Mucosa of descending colon (tissue), 3 donors: ENCODE results near the gene OR52J3. TPM values are rescaled to one million over a fixed set of nuclear protein-coding genes. Genes with fewer than 3 reads are reported as not detected.
"Not testable (repeated sequence)": the region's sequence is repeated elsewhere in the genome, so short reads cannot be mapped to it uniquely, and the experiment has no call there.

Experiments used
- ATAC-seq: fragments of 200-7000 bp; cut with Tn5 transposase; one replicate; pipeline ENCODE4 v1.9.1; 2020; ENCODE audit warnings: mild to moderate bottlenecking, moderate library complexity
- DNase-seq, 3 donors: peaks; one replicate each; pipeline ENCODE4 v3.0.0-alpha.2; 2020
- H3K36me3 ChIP-seq: fragments of 200-600 bp; one replicate; pipeline ENCODE4 v1.8.0; 2021; ENCODE audit warnings: low read depth, mild to moderate bottlenecking
- H3K4me1 ChIP-seq: fragments of 200-600 bp; one replicate; pipeline ENCODE4 v1.8.0; 2021; ENCODE audit warnings: low read depth, mild to moderate bottlenecking
- H3K4me3 ChIP-seq: fragments of 200-600 bp; one replicate; pipeline ENCODE4 v1.8.0; 2021; ENCODE audit warnings: mild to moderate bottlenecking
- H3K9me3 ChIP-seq: fragments of 200-600 bp; one replicate; pipeline ENCODE4 v1.8.0; 2021; ENCODE audit warnings: mild to moderate bottlenecking
- CTCF ChIP-seq: fragments of 200-600 bp; IDR thresholded peaks from one replicate; pipeline ENCODE4 v1.8.0; 2022; ENCODE audit warnings: antibody characterized with exemption, mild to moderate bottlenecking
- intact Hi-C, 2 donors: fragments of 100-400 bp; cut with DNase I in 1 of 2; cut with micrococcal nuclease in 1 of 2; formaldehyde crosslinking; loops; one replicate each; pipeline versions ENCODE4 v1.11.0 to v1.11.1; 2022; cut with DNase I, micrococcal nuclease
- total RNA-seq, 3 donors: library from RNA; stranded (reverse); fragmentation: NEBNext Ultra II Directional in 2 of 3; extraction: Animal tissue kit (Norgen Biotek cat#: 25700) in 2 of 3; gene quantifications; one replicate each; pipeline versions ENCODE4 v1.2.1 to v1.2.4, GENCODE V29; 2021 to 2023
- donor health status: DM: no; HTN: no; CAD: no; lungs with moderate emphysema.
- donor health status: DM: no; HTN: no; CAD: no.
- donor health status: DM: no; HTN: yes; CAD: no.

OR52J3 gene
- total RNA-seq, 3 donors from 2014 or later, result not detected

GRCh38 chr11:5043380-5043779 lies 2.9 kb upstream of the OR52J3 start:
- intact Hi-C loops, result no loop called here
- DNase-seq (no peak), ATAC-seq (no peak)
- Histone ChIP-seq H3K36me3 (no peaks in the 10 kb centered on the region), H3K9me3 (no peaks in the 10 kb centered on the region), H3K4me1 (no peaks in the 10 kb centered on the region), H3K4me3 (no peak overlapping the region)
- TF ChIP-seq CTCF, result no peak

- H3K4me3 ChIP-seq, result no peak overlapping the region
- no peak for TF ChIP-seq CTCF
- DNase-seq (no peak), ATAC-seq (no peak)
- intact Hi-C loops, result no loop called here
- H3K4me1 ChIP-seq, result no peaks in the 10 kb centered on the region
- no peaks in the 10 kb centered on the region for H3K9me3 ChIP-seq
- no peaks in the 10 kb centered on the region for H3K36me3 ChIP-seq
Measured at GRCh38 chr11:5046754-5047330, 516 bp downstream of the OR52J3 start.

- intact Hi-C loops, H3K36me3 ChIP-seq, H3K4me1 ChIP-seq, ATAC-seq, H3K4me3 ChIP-seq, DNase-seq, H3K9me3 ChIP-seq: not testable (repeated sequence)
Measured at GRCh38 chr11:5058679-5059078, 12.4 kb downstream of the OR52J3 start.

GRCh38 chr11:5059391-5059790 lies 13.1 kb downstream of the OR52J3 start, which contains the start of gene OR52E2:
TSS of gene OR52E2 (minus strand) at chr11:5059627. CDS start at chr11:5059627, 0 bp downstream.
- Histone ChIP-seq H3K4me1 (no peaks in the 10 kb centered on the region), H3K36me3 (no peaks in the 10 kb centered on the region), H3K9me3 (no peaks in the 10 kb centered on the region), H3K4me3 (no peak within 1 kb of the TSS)
- TF ChIP-seq CTCF, result no peak
- DNase-seq (no peak), ATAC-seq (no peak)
- intact Hi-C loops, result no loop called here

GRCh38 chr11:5065027-5065426 lies 18.7 kb downstream of the OR52J3 start:
- no peak for TF ChIP-seq CTCF
- intact Hi-C loops, result no loop called here
- no peaks in the 10 kb centered on the region for H3K9me3 ChIP-seq
- H3K36me3 ChIP-seq, result no peaks in the 10 kb centered on the region
- no peak for ATAC-seq
- H3K4me3 ChIP-seq, result no peak overlapping the region
- no peak for DNase-seq
- no peaks in the 10 kb centered on the region for H3K4me1 ChIP-seq

GRCh38 chr11:5069272-5069671 lies 22.9 kb downstream of the OR52J3 start, which contains the start of gene OR52E1:
TSS of gene OR52E1 (plus strand) at chr11:5069572.
- H3K4me3 ChIP-seq, result no peak within 1 kb of the TSS
- DNase-seq (no peak), ATAC-seq (no peak)
- H3K36me3 ChIP-seq, result no peaks in the 10 kb centered on the region
- H3K9me3 ChIP-seq, result no peaks in the 10 kb centered on the region
- intact Hi-C loops, result no loop called here
- H3K4me1 ChIP-seq, result no peaks in the 10 kb centered on the region
- no peak for TF ChIP-seq CTCF
